HEK293 (cell line): ENCODE data around the gene KCNMA1.

Experiments used
- CTCF ChIA-PET: fragments of 350-600 bp; formaldehyde crosslinking; extraction: SDS; loops from one replicate; lab custom pipeline; 2021; ENCODE audit warnings: antibody characterized with exemption; lab: Yijun Ruan, JAX
- POLR2A ChIA-PET: fragments of 300-600 bp; formaldehyde crosslinking; extraction: SDS; loops from one replicate; lab custom pipeline; 2020; ENCODE audit warnings: antibody characterized with exemption, inconsistent platforms; lab: Yijun Ruan, JAX
- H3K27ac ChIP-seq: fragments of 200-500 bp; sonication (Bioruptor generic); 2 replicates; pipeline ENCODE4 v1.5.1; 2014; ENCODE audit warnings: low read depth, low read length, control low read depth, inconsistent platforms; ENCODE audit errors: extremely low read depth
- H3K36me3 ChIP-seq, 2 experiments: fragments of 200-500 bp in 1 of 2; sonication (Bioruptor generic) in 1 of 2; 1 replicate in 1 of 2; 2 replicates in 1 of 2; pipeline ENCODE4 v1.5.1; 2014 to 2017; ENCODE audit warnings: inconsistent platforms in 2 of 2, low read length in 2 of 2; ENCODE audit not compliant: control insufficient read depth in 2 of 2, insufficient read depth in 1 of 2
- H3K4me1 ChIP-seq: fragments of 200-500 bp; sonication (Bioruptor generic); 2 replicates; pipeline ENCODE4 v1.5.1; 2014; ENCODE audit warnings: mild to moderate bottlenecking, low read length, inconsistent platforms; ENCODE audit not compliant: control insufficient read depth, insufficient read depth
- H3K4me3 ChIP-seq: 2 replicates; pipeline ENCODE4 v1.5.1; 2011; ENCODE audit warnings: low read depth, mild to moderate bottlenecking, control low read depth, low read length, moderate library complexity
- H3K9me3 ChIP-seq: fragments of 200-500 bp; sonication (Bioruptor generic); 2 replicates; pipeline ENCODE4 v1.5.1; 2014; ENCODE audit warnings: low read depth, low read length, inconsistent platforms; ENCODE audit not compliant: control insufficient read depth, insufficient read depth
- BCL11B ChIP-seq: fragments of 450-650 bp; formaldehyde crosslinking; IDR thresholded peaks from 2 replicates; pipeline ENCODE4 v1.5.1; 2016; ENCODE audit warnings: low read depth, missing biosample characterization, missing genetic modification characterization
- GLI2 ChIP-seq: fragments of 450-650 bp; formaldehyde crosslinking; IDR thresholded peaks from 2 replicates; pipeline ENCODE4; 2017; ENCODE audit warnings: missing biosample characterization, missing genetic modification characterization, low read depth, borderline replicate concordance
- GLIS1 ChIP-seq: fragments of 450-650 bp; formaldehyde crosslinking; IDR thresholded peaks from 2 replicates; pipeline ENCODE4 v1.5.1; 2016; ENCODE audit warnings: missing biosample characterization, missing genetic modification characterization
- GLIS2 ChIP-seq: fragments of 450-650 bp; formaldehyde crosslinking; IDR thresholded peaks from 2 replicates; pipeline ENCODE4 v1.5.1; 2016; ENCODE audit warnings: missing biosample characterization, missing genetic modification characterization
- KLF10 ChIP-seq: fragments of 450-650 bp; IDR thresholded peaks from 2 replicates; pipeline ENCODE4 v1.5.1; 2018; ENCODE audit warnings: missing biosample characterization, mild to moderate bottlenecking, missing genetic modification characterization
- KLF16 ChIP-seq: fragments of 450-650 bp; formaldehyde crosslinking; IDR thresholded peaks from 2 replicates; pipeline ENCODE4 v1.5.1; 2017; ENCODE audit warnings: missing biosample characterization, missing genetic modification characterization
- KLF8 ChIP-seq: fragments of 450-650 bp; formaldehyde crosslinking; IDR thresholded peaks from 2 replicates; pipeline ENCODE4 v1.5.1; 2016; ENCODE audit warnings: missing biosample characterization, missing genetic modification characterization
- PRDM2 ChIP-seq: fragments of 450-650 bp; formaldehyde crosslinking; IDR thresholded peaks from 2 replicates; pipeline ENCODE4 v1.5.1; 2016; ENCODE audit warnings: missing biosample characterization, missing genetic modification characterization, borderline replicate concordance
- RBAK ChIP-seq: fragments of 450-650 bp; formaldehyde crosslinking; IDR thresholded peaks from 2 replicates; pipeline ENCODE4 v1.5.1; 2016; ENCODE audit warnings: missing biosample characterization, missing genetic modification characterization
- SCRT1 ChIP-seq: fragments of 450-650 bp; formaldehyde crosslinking; IDR thresholded peaks from 2 replicates; pipeline ENCODE4 v1.5.1; 2016; ENCODE audit warnings: missing biosample characterization, missing genetic modification characterization, borderline replicate concordance
- SETDB1 ChIP-seq: IDR thresholded peaks from one replicate; pipeline ENCODE4 v1.6.1; 2017; ENCODE audit warnings: mild to moderate bottlenecking, low read length, moderate library complexity, mixed read lengths; ENCODE audit not compliant: insufficient read length
- ZFP37 ChIP-seq: fragments of 450-650 bp; formaldehyde crosslinking; IDR thresholded peaks from 2 replicates; pipeline ENCODE4 v1.5.1; 2016; ENCODE audit warnings: missing biosample characterization, missing genetic modification characterization
- ZFP41 ChIP-seq: fragments of 450-650 bp; formaldehyde crosslinking; IDR thresholded peaks from 2 replicates; pipeline ENCODE4 v1.5.1; 2016; ENCODE audit warnings: missing biosample characterization, missing genetic modification characterization, borderline replicate concordance
- ZFP69B ChIP-seq: fragments of 450-650 bp; formaldehyde crosslinking; IDR thresholded peaks from 2 replicates; pipeline ENCODE4 v1.5.1; 2016; ENCODE audit warnings: missing biosample characterization, missing genetic modification characterization
- ZNF174 ChIP-seq: fragments of 450-650 bp; formaldehyde crosslinking; IDR thresholded peaks from 2 replicates; pipeline ENCODE4 v1.5.0; 2017; ENCODE audit warnings: missing biosample characterization, mild to moderate bottlenecking, missing genetic modification characterization
- ZNF19 ChIP-seq: fragments of 450-650 bp; formaldehyde crosslinking; IDR thresholded peaks from 2 replicates; pipeline ENCODE4; 2016; ENCODE audit warnings: missing biosample characterization, missing genetic modification characterization, low read depth
- ZNF311 ChIP-seq: fragments of 450-650 bp; formaldehyde crosslinking; IDR thresholded peaks from 2 replicates; pipeline ENCODE4 v1.5.1; 2017; ENCODE audit warnings: missing biosample characterization, missing genetic modification characterization, borderline replicate concordance
- ZNF366 ChIP-seq: fragments of 450-650 bp; formaldehyde crosslinking; conservative IDR thresholded peaks from 2 replicates; pipeline ENCODE4 v1.5.1; 2016; ENCODE audit warnings: missing biosample characterization, missing genetic modification characterization
- ZNF394 ChIP-seq: fragments of 450-650 bp; formaldehyde crosslinking; IDR thresholded peaks from 2 replicates; pipeline ENCODE4 v1.5.1; 2016; ENCODE audit warnings: missing biosample characterization, missing genetic modification characterization, mild to moderate bottlenecking, moderate library complexity, borderline replicate concordance
- ZNF544 ChIP-seq: fragments of 450-650 bp; formaldehyde crosslinking; IDR thresholded peaks from 2 replicates; pipeline ENCODE4 v1.5.0; 2017; ENCODE audit warnings: missing biosample characterization, missing genetic modification characterization
- ZNF585B ChIP-seq: fragments of 450-650 bp; formaldehyde crosslinking; IDR thresholded peaks from 2 replicates; pipeline ENCODE4 v1.5.1; 2016; ENCODE audit warnings: missing biosample characterization, missing genetic modification characterization
- ZNF658 ChIP-seq: fragments of 450-650 bp; formaldehyde crosslinking; IDR thresholded peaks from 2 replicates; pipeline ENCODE4; 2016; ENCODE audit warnings: missing biosample characterization, missing genetic modification characterization
- ZSCAN16 ChIP-seq: fragments of 450-650 bp; formaldehyde crosslinking; IDR thresholded peaks from 2 replicates; pipeline ENCODE4 v1.5.1; 2016; ENCODE audit warnings: missing biosample characterization, missing genetic modification characterization
- ZSCAN18 ChIP-seq: fragments of 450-650 bp; formaldehyde crosslinking; IDR thresholded peaks from 2 replicates; pipeline ENCODE4 v1.5.1; 2016; ENCODE audit warnings: missing biosample characterization, missing genetic modification characterization
- ZSCAN30 ChIP-seq: fragments of 450-650 bp; IDR thresholded peaks from 2 replicates; pipeline ENCODE4 v1.5.1; 2018; ENCODE audit warnings: missing biosample characterization, mild to moderate bottlenecking, missing genetic modification characterization, moderate library complexity

The KCNMA1 gene

GRCh38 chr10:77405771-77406241, 231.8 kb downstream of the KCNMA1 start (continued):
- TF ChIP-seq ZNF658 (tag by site-specific recombination) (no peak), ZNF19 (tag by site-specific recombination) (no peak), ZNF366 (tag by site-specific recombination) (peak; percentile 69), GLIS2 (tag by site-specific recombination) (peak; percentile 84), ZNF394 (peak; percentile 81), ZNF174 (tag by site-specific recombination) (no peak), KLF10 (tag by site-specific recombination) (peak; percentile 62; the same call in 1 of the 2 replicates), PRDM2 (tag by site-specific recombination) (no peak), ZSCAN30 (tag by site-specific recombination) (0 out of 2 replicates have a peak, but pooled peaks have one; percentile 15), SETDB1 (no peak), ZSCAN16 (no peak), ZFP41 (tag by site-specific recombination) (no peak), GLIS1 (tag by site-specific recombination) (peak; percentile 83), RBAK (tag by site-specific recombination) (no peak), ZSCAN18 (no peak)

GRCh38 chr10:77404810-77405209, 232.8 kb downstream of the KCNMA1 start:
- ChIA-PET CTCF (interaction anchor here (0.6 to 3.4 kb wide), 2 partner anchors 24 to 788 kb away, joined by 3 to 21 read pairs; no protein-coding TSS in a partner anchor), POLR2A (no interaction called here)
- no peaks in the 10 kb centered on the region for H3K9me3 ChIP-seq
- no peak overlapping the region for H3K27ac ChIP-seq
- H3K4me3 ChIP-seq, result no peak overlapping the region
- H3K36me3 ChIP-seq, result no peaks in the 10 kb centered on the region
- H3K4me1 ChIP-seq, result peaks cover 4% of the 10 kb centered on the region
- no peak for TF ChIP-seq ZNF544
- no peak for TF ChIP-seq ZFP37 (tag by site-specific recombination)
- no peak for TF ChIP-seq GLI2 (tag by site-specific recombination)
- no peak for TF ChIP-seq BCL11B (tag by site-specific recombination)
- no peak for TF ChIP-seq ZNF311 (tag by site-specific recombination)
- TF ChIP-seq PRDM2 (tag by site-specific recombination), result no peak
- no peak for TF ChIP-seq KLF8 (tag by site-specific recombination)
- no peak for TF ChIP-seq ZNF585B
- TF ChIP-seq ZFP69B (tag by site-specific recombination), result no peak
- TF ChIP-seq KLF16 (tag by site-specific recombination), result no peak
- TF ChIP-seq SCRT1, result no peak
